Body of pancreas (tissue), 4 donors: ENCODE data around the gene C15orf39. TPM values are rescaled to one million over a fixed set of nuclear protein-coding genes. Genes with fewer than 3 reads are reported as not detected.
A peak's percentile ranks its signal among the peaks of the same experiment; 100 is the strongest.

Experiments used
- ATAC-seq: fragments of 150-250 bp; one replicate; pipeline ENCODE4 v1.9.1; 2016
- DNase-seq, 4 donors: peaks; one replicate each; pipeline ENCODE4 v3.0.0-alpha.2; 2019
- H3K27ac ChIP-seq, 4 donors: fragments of 200-600 bp; sonication (generic); 1 replicate in 3 of 4; 2 replicates in 1 of 4; pipeline versions ENCODE4 v1.5.1 to v1.6.1; 2016 to 2019; ENCODE audit warnings: mild to moderate bottlenecking in 1 of 4, mixed read lengths in 1 of 4, moderate library complexity in 1 of 4
- H3K27me3 ChIP-seq, 2 donors: fragments of 200-600 bp; sonication (generic); one replicate each; pipeline ENCODE4 v1.6.0; 2016; ENCODE audit warnings: mild to moderate bottlenecking in 1 of 2
- H3K36me3 ChIP-seq, 2 donors: fragments of 200-600 bp; sonication (generic); replicated peaks in 1 of 2; 2 replicates each; pipeline ENCODE4 v1.5.1; 2016; ENCODE audit warnings: low read depth in 2 of 2; ENCODE audit not compliant: insufficient read depth in 1 of 2
- H3K4me1 ChIP-seq: fragments of 200-600 bp; sonication (generic); one replicate; pipeline ENCODE4 v1.6.0; 2016
- H3K4me3 ChIP-seq, 2 donors: fragments of 200-600 bp; sonication (generic); 1 replicate in 1 of 2; 2 replicates in 1 of 2; pipeline ENCODE4 v1.5.1; 2016 to 2019
- H3K9me3 ChIP-seq, 3 donors: fragments of 200-600 bp; sonication (generic); 1 replicate in 2 of 3; 2 replicates in 1 of 3; pipeline ENCODE4 v1.5.1; 2016
- POLR2A ChIP-seq, 3 donors: fragments of 450-650 bp; IDR thresholded peaks; one replicate each; pipeline ENCODE4 v1.6.1; 2016; ENCODE audit warnings: antibody characterized with exemption in 3 of 3, mild to moderate bottlenecking in 2 of 3
- WGBS, 2 donors: methylation state at CpG; one replicate each; pipeline ENCODE4 v1.1.5; 2017; 5-methylcytosine and 5-hydroxymethylcytosine counted together
- intact Hi-C: fragments of 100-400 bp; cut with DNase I; formaldehyde crosslinking; loops from one replicate; pipeline ENCODE4 v1.15.1; 2023
- total RNA-seq, 2 donors: library from RNA; depleted of rRNA; stranded (reverse); fragments of >200 nt; gene quantifications; one replicate each; pipeline ENCODE4 v1.1.0, GENCODE V29; 2016
- TF ChIP-seq, protein P1 (sequence below), 7 experiments: fragments of 450-650 bp in 4 of 7; fragments of 200-600 bp in 3 of 7; sonication (generic) in 3 of 7; IDR thresholded peaks; one replicate each; pipeline ENCODE4 v1.5.1; 2016 to 2019; ENCODE audit warnings: antibody characterized with exemption in 7 of 7

C15orf39 gene
- total RNA-seq, 2 donors from 2014 or later: 12.5 to 30.3 TPM

GRCh38 chr15:75213212-75213767 lies 11.6 kb downstream of the C15orf39 start:
- H3K27me3 ChIP-seq: no peaks in the 10 kb centered on the region
- DNase-seq (no peak), ATAC-seq (no peak)
- no peak overlapping the region for H3K4me3 ChIP-seq
- 87 to 91% methylated on average over 10 of the region's 12 CpGs for WGBS, 2 donors
- intact Hi-C loops: no loop called here
- no peak overlapping the region for H3K27ac ChIP-seq
- H3K4me1 ChIP-seq: peaks cover 13% of the 10 kb centered on the region
- no peaks in the 10 kb centered on the region for H3K9me3 ChIP-seq
- peaks cover 12 to 18% of the 10 kb centered on the region in 2 donors for H3K36me3 ChIP-seq
- TF ChIP-seq, protein P1, sequence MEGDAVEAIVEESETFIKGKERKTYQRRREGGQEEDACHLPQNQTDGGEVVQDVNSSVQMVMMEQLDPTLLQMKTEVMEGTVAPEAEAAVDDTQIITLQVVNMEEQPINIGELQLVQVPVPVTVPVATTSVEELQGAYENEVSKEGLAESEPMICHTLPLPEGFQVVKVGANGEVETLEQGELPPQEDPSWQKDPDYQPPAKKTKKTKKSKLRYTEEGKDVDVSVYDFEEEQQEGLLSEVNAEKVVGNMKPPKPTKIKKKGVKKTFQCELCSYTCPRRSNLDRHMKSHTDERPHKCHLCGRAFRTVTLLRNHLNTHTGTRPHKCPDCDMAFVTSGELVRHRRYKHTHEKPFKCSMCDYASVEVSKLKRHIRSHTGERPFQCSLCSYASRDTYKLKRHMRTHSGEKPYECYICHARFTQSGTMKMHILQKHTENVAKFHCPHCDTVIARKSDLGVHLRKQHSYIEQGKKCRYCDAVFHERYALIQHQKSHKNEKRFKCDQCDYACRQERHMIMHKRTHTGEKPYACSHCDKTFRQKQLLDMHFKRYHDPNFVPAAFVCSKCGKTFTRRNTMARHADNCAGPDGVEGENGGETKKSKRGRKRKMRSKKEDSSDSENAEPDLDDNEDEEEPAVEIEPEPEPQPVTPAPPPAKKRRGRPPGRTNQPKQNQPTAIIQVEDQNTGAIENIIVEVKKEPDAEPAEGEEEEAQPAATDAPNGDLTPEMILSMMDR (IDR thresholded peaks at IDR 0.05): no peak
- no peak for TF ChIP-seq POLR2A (IDR thresholded peaks at IDR 0.05)

GRCh38 chr15:75213768-75214221 lies 12.1 kb downstream of the C15orf39 start:
- no peak for ATAC-seq
- intact Hi-C loops: no loop called here

DNA sequence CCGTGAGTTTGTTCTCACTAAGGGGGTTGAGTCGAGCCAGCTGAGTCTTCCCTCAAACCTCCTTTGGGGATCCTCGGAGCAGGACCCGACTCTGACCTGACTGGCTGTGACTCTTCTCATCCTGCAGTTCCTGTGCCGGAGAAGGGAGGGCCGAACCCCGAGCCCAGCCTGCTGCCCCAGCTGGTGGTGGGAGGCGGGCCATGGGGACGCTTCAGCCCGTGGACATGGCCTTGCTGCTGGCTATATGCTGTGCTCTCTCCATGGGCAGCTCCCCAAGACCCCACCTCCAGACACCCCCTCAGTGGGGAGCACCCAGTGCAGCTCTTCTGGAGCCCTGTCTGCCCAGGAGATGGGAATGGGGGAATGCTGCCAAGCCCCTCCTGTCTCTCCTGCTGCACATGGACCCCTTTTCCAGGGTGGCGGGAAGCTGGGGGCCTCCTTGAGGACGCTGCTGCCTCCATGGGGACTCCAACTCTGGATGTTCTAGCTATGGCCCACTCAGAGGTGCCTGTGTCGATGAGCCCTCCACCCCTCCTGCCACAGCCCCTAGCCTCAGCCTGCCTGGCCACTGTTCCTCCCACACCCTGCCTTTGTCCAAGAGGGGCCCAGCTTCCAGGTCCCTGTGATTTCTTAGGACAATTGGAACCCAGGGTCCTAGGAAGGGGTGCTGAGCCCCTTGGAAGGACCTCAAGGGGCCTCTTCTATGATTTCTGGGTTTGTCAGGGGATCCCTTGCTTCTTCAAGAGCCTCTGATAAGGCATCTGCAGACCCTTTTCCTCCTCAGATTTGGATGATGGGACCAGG lies 12.8 kb downstream of the C15orf39 start:
- H3K4me3 ChIP-seq: no peak overlapping the region
- peaks cover 12 to 18% of the 10 kb centered on the region in 2 donors for H3K36me3 ChIP-seq
- H3K9me3 ChIP-seq: no peaks in the 10 kb centered on the region
- no peak for ATAC-seq
- H3K27ac ChIP-seq: no peak overlapping the region
- H3K27me3 ChIP-seq: no peaks in the 10 kb centered on the region
- peaks cover 14% of the 10 kb centered on the region for H3K4me1 ChIP-seq
- no peak for DNase-seq
- TF ChIP-seq POLR2A (IDR thresholded peaks at IDR 0.05): no peak
- TF ChIP-seq, protein P1 (IDR thresholded peaks at IDR 0.05): no peak
- intact Hi-C loops: no loop called here
- 75 to 80% methylated on average over 7 to 13 of the region's 13 CpGs for WGBS, 2 donors

More at GRCh38 chr15:75213768-75214221, 12.1 kb downstream of the C15orf39 start:
- Histone ChIP-seq H3K27ac (no peak overlapping the region), H3K9me3 (no peaks in the 10 kb centered on the region), H3K27me3 (no peaks in the 10 kb centered on the region), H3K36me3 (peaks cover 12 to 18% of the 10 kb centered on the region in 2 donors), H3K4me1 (peaks cover 11% of the 10 kb centered on the region), H3K4me3 (no peak overlapping the region)
- WGBS, 2 donors: 80 to 100% methylated on average over 3 to 9 of the region's 9 CpGs
- TF ChIP-seq, protein P1 (IDR thresholded peaks at IDR 0.05): no peak
- no peak for TF ChIP-seq POLR2A (IDR thresholded peaks at IDR 0.05)
- DNase-seq: no peak

DNA sequence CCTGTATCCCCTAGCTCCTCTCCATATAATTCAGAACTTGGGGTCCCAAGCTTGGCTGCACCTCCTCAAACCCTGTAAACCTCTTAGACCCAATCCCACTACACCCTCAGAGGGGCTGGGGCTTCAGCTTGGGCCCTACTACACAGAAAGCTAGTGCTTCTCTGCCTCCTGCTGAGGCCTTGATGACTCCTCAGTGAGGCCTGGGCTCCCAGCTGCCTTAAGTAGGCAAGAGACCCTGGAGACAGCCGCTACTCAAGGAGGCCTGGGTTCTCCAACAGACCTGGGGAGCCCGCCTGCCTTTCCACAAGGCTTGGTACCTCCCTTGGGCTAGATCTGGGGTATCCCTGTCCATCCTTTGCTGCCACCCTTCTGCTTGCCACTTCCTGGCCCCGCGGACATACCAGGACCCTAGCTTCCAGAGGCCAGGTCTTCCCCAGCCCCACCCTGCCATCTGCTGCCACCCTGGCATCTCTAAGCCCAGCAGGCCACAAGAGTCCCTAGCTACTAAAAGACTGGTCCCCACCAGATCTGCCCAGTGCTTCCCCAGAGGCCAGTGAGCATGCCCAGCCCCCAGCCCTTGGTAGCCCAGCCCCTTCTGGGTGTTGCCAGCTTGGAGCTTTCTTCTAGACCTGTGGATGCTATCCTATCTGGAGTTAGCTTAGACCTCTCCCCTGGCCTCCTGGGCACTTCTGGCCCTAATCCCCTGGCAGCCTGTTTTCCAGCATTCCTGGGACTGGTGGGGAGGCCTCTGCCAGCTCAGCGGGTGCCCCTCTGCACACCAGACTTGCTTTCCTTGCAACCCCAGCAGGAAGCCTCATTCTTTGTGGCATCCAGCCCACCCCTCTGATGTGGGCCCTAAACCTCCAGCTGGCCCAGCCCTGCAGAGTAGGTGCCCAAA lies 13.7 kb downstream of the C15orf39 start:
- no peaks in the 10 kb centered on the region for H3K27me3 ChIP-seq
- peaks cover 12 to 17% of the 10 kb centered on the region in 2 donors for H3K36me3 ChIP-seq
- no peak overlapping the region for H3K27ac ChIP-seq
- DNase-seq (no peak), ATAC-seq (no peak)
- WGBS, 2 donors: 84 to 94% methylated on average over 2 to 5 of the region's 5 CpGs
- peak in 1 of 3 donors; percentile 6 for TF ChIP-seq POLR2A (IDR thresholded peaks at IDR 0.05)
- TF ChIP-seq, protein P1 (IDR thresholded peaks at IDR 0.05): no peak
- peaks cover 18% of the 10 kb centered on the region for H3K4me1 ChIP-seq
- intact Hi-C loops: no loop called here
- H3K9me3 ChIP-seq: no peaks in the 10 kb centered on the region
- H3K4me3 ChIP-seq: no peak overlapping the region
